Ovary (tissue), 3 donors: Measurements from ENCODE around the gene PSMC3.

ENCODE experiments used
- CTCF ChIP-seq, 3 donors: fragments of 450-650 bp in 2 of 3; fragments of 200-600 bp in 1 of 3; IDR thresholded peaks; one replicate each; pipeline versions ENCODE4 v1.5.1 to v1.8.0; 2016 to 2022; ENCODE audit warnings: antibody characterized with exemption in 3 of 3, mild to moderate bottlenecking in 1 of 3
- POLR2A ChIP-seq: fragments of 450-650 bp; IDR thresholded peaks from one replicate; pipeline ENCODE4 v1.6.1; 2017; ENCODE audit warnings: antibody characterized with exemption, mild to moderate bottlenecking, moderate library complexity
- donor health status: DM: no; HTN: no; CAD: no.

- no peak for TF ChIP-seq POLR2A
- TF ChIP-seq CTCF (IDR thresholded peaks at IDR 0.05), result no peak
Measured at GRCh38 chr11:47414685-47415070, 11.6 kb downstream of the PSMC3 start.
